NCI-H2081 (cell line): ENCODE data around the gene SEPTIN2.
"Not testable (repeated sequence)": the region's sequence is repeated elsewhere in the genome, so short reads cannot be mapped to it uniquely, and the experiment has no call there.

Source experiments
- DNase-seq, 2 experiments: peaks; one replicate each; lab custom pipeline; 2025; lab: John Stamatoyannopoulos, UW

Gene SEPTIN2

DNA sequence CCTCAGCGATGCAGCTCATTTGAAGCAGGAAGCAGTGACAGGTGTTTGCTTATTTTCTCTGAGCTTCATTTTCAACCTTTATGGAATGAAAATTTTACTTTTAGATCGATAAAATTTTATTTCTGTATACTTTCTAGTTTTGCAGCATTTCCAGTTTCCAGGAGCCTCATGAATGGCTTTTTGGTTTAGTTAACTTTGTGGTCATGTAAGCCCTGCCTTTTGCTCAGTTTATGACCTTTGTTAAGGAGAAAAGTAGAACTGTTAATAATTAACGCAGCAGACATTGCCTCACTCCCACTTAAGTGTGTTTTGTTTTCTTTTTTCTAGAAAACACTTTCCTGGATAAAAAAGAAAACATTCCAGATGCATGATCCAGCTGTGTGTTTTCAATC, 35.9 kb downstream of the SEPTIN2 start:
- DNase-seq: no peak

DNA sequence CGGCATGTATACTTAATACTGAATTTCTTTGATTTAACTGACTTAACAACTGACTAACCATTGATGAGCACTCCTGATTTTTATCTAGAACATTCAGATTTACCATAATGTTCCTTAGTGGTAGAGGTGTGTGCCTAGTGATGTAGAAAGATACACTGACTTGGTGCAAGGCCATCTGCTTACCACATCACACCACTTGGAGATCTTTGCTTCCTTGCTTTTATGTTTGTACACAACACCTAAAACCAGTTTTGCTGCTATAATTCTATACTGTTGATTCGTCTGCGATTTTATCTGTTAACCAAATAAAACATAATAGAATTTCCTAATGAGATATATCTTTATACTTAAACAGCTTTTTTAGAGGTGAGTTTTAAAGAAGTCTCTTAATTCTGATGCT, 36.5 kb downstream of the SEPTIN2 start:
- no peak for DNase-seq

DNA sequence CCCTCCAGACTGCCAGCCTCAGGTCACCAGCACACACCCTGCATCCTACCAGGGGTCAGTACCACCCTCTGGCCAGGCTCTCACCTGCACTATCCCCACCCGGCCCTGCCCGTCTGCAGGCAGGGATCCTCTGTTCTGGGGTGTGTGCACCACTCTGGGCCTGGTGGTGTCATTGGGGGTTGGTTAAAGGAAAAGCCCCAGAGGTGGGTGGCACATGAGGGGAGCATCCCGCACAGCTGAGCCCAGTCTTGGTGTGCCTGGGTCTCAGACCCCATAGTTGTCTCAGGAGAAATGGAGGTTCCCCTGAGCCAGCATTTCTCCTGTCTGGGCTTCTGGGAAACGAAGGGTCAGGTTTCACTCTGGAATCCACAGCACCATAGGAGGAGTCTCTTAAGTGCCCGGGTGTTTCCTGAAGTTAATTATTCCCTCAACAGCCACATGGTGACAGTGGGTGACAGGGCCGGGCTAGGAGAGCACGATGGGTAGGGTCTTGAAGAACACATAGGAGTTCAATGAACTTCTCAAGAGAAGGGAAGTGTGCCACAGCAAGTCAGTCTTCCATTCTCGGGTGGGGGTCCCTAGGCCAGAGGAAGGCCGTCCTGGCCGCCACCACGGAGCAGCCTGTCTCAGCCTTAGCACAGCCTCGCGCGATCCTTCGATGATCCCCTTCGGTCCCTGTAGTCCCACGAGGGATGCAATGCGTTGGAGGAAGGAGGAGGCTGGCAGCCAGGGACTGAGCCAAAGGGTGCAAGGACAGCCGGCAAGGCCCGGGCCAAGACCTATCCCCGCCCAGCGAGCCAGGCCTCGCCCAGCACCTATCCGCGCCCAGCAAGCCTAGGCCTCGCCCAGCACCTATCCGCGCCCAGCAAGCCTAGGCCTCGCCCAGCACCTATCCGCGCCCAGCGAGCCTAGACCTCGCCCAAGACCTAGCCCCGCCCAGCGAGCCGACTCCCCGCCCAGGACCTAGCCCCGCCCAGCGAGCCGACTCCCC, 39.2 kb downstream of the SEPTIN2 start:
- DNase-seq: peak; percentile 25 to 49

DNA sequence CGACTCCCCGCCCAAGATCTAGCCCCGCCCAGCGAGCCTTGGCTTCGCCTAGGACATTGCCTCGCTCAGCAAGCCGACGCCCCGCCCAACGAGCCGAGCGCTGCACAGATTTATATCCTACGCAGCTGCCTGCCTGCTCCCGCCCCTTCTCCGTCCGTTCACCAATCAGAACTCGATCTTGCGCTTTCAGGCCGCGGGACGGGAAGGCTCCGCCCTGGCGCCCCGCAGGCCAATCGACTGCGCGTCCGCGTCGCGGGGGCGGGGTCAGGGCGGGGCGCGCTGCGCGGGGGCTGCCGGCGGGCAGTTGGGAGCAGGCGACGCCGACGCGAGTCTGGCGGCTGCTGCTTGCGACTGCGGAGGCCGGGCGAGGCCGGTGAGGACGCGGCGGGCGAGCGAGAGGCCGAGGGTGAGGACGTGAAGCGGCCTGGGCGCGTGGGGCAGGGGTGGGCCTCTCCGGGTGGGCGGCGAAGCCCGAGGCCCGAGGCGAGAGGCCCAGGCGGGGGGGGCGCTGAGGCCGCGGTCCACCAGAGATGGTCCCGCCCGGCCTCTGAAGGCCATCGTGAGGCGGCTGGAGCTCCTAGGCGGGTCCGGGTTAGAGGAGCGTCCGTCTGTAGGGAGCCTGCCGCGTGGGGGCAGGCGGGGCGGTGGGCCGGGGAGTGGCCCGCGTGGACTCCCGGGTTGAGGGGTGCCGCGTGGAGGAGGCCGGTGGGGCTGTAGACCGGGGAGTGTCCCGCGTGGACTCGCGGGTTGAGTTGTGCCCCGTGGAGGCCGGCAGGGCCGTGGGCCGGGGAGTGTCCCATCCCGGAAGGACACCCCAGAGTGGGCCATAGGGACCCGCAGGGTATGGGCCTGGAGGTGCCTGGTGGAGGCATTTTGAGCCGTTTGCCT, 40.5 kb downstream of the SEPTIN2 start, which contains the start of gene FARP2:
TSS of gene FARP2 (plus strand) at position 303 of the 888 bp plus-strand sequence. CDS start 16,823 bp downstream, outside the sequence.
- DNase-seq: peak; percentile 97 to 98

- peak in 1 of 2 experiments; percentile 40 for DNase-seq
These were observed 41.1 kb downstream of the SEPTIN2 start for GRCh38 chr2:241356871-241357260.

DNA sequence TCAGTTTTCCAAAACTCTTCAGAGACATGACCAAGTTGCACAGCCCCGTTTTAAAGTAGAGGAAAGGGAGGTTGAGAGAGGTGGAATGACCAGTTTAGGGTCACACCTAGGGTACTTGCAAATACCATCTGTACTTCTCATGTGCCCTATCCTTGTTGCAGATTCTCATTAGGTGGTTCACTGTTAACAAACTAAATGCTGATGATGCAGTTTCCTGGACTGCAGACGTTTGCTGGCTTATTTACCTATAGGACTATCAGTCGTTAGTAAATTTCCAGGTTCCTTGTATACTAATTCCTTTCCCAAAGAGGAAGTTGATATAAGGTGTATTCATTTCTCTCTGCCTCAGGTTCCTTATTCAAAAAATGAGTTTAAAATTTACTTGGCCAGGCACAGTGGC, 41.8 kb downstream of the SEPTIN2 start:
- DNase-seq: no peak

DNA sequence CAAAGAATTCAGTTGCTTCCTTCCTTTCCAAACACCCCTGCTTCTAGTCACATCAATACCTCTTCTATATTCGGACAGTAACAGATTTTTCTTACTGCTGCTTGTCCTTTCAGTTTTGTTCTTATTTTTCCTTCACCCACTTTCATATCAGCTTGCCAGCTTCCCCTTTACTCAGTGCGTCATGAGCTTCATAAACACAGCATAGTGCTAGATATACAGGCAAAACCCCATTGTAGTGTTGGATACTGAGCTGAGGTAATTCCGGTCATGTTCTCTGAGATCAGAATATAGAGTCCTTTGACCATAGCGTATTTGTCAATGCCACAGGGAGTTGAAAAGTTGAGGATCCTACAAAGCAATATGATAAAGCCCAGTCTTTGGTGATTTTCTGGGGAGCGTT, 42.7 kb downstream of the SEPTIN2 start:
- DNase-seq: no peak

DNA sequence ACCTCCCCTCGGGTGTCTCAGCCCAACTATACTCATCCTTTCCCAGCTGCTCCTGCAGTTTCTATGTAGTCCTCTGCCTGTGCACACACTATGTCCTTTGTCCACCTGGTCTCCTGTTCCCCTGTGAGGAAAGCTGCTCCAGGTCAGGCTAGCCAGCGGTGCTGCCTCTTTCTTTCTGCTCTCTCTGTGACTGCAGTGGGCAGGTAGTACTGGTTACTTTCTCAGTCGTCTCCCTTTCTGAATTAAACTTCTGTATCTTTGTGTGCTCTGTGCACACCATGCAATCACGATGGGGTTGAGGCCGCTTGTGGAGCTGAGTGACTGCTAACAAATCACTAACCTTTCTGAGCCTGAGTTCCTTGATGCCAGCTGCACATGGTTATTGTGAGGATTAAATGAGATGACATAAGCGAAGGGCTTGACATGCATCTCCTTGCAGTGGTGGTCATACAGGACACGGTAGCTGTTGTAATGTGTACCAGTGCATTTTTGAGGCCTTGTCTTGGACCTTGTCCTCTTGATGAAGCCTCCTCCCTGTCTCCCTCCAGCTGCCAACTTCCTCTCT, 43.8 kb downstream of the SEPTIN2 start:
- no peak for DNase-seq

DNA sequence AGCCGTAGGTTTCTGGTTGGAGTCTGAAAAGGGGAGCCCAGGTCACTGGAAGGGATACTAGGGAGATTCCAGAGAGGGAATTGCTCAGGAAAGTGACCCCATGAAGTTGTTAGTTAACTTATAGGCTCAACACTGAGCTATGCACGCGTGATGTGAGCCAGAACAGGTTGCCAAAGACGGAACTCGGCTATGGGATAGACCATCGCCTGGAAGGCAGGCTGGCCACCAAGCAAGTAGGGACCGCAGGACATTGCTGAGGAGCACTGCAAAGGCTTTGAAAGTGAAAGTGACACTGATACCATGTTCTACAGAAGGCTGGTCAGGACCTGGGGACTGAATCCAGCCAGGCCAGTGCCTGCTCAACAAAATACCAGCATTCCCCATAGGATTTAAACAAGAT, 47.7 kb downstream of the SEPTIN2 start:
- DNase-seq: no peak

DNA sequence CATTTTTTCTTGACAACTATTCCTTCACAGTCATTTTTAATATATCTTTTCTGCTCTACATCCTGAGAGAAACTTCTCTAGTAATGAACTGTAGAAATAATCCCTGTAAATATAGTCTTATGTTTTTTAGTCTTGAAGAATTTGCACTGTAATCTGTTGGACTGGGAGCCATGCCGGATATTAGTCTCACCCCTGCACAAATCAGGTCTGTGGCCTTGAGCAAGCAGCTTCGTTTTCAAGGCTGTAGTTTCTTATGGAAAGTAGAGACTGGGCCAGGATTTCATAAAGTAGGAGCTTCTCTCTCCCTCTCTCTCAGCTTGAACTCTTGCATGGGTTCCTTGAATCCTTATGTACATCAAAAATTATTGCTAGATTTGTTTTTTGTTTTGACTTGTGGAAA, 49.1 kb downstream of the SEPTIN2 start:
- DNase-seq: no peak

- peak in 1 of 2 experiments; percentile 22 for DNase-seq
These were observed 51.0 kb downstream of the SEPTIN2 start for GRCh38 chr2:241366678-241367077.

DNA sequence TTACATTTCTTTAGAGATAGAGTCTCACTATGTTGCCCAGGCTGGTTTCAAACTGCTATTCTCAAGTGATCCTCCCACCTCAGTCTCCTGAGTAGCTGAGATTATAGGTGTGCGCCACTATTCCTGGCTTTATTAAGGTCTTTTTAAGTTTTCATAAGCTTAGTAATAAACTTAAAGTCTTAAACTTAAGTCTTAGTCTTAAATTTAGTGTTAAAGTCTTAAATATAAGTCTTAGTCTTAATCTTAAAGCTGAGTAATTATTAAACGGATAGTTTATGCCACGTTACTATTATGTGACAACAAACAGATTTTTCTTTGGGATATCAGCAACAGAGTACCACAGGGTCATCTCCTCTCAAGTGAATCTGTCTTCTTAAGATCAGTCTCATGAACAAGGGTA, 52.9 kb downstream of the SEPTIN2 start:
- no peak for DNase-seq

DNA sequence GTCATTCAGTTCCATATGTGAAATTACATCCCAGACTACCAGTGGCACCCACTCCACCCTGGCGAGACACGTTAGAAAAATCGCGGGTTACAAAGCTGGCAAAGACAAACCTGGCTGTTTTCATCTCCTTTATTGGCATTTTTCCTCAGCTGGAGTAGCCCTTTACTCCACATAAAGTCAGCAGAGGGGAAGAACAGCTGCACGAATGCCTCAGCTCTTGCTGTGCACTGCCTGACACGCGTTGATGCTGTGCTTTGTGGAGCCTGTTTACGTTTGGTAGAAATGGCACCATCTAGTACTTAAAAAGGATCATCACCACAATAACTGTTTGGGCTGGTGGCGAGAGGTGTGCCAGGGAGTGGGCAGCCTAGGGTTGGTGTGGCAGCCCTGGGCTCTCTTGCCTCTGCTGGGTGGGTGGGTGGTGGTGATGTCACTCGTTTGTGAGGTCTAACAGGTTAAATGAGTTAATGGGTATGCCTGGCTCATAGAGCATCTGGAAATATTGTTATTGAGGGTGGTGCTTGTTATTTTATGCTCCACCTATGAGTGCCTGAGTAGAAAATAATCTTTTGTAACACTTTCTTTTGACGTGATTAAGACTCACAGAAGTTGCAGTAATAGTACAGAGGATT, 56.8 kb downstream of the SEPTIN2 start:
- peak in 1 of 2 experiments; percentile 27 for DNase-seq

- DNase-seq: peak; percentile 57 to 70
These were observed 57.7 kb downstream of the SEPTIN2 start for GRCh38 chr2:241373446-241373845.

DNA sequence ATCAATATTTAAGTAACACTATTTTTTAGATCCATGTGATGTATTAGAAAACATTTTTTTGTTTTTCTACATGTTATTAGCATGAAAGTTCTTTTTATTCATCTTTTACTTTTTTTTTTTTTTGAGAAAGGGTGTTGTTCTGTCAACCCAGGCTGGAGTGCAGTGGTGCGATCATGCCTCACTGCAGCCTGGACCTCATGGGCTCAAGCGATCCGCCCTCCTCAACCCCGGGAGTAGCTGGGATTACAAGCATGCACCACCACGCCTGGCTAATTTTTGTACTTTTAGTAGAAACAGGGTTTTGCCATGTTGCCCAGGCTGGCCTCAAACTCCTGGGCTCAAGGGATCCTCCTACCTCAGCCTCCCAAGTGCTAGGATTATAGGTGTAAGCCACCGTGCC, 58.2 kb downstream of the SEPTIN2 start:
- not testable (repeated sequence) for DNase-seq

- DNase-seq: no peak
These were observed 59.6 kb downstream of the SEPTIN2 start for GRCh38 chr2:241375300-241375699.

- DNase-seq: no peak
These were observed 61.1 kb downstream of the SEPTIN2 start for GRCh38 chr2:241376808-241377207.

DNA sequence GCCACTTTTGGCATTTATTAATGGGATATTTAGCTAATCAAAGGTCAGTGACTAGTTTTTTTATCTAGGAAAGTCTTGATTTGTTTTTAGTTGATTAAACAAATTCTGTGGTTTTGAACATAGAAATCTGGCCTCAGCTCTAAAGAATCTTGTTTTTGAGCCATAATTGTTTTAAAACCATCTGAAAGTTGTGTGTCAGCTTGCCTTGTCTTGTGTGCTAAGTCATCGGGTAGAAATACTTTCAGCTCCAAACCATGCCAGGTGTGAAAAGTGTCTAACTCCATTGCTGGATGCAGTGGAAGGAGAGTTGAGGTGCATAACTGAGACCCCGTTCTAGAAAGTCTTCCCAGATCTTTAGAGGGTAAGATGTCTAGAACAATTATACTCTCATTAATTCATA, 63.1 kb downstream of the SEPTIN2 start:
- no peak for DNase-seq

DNA sequence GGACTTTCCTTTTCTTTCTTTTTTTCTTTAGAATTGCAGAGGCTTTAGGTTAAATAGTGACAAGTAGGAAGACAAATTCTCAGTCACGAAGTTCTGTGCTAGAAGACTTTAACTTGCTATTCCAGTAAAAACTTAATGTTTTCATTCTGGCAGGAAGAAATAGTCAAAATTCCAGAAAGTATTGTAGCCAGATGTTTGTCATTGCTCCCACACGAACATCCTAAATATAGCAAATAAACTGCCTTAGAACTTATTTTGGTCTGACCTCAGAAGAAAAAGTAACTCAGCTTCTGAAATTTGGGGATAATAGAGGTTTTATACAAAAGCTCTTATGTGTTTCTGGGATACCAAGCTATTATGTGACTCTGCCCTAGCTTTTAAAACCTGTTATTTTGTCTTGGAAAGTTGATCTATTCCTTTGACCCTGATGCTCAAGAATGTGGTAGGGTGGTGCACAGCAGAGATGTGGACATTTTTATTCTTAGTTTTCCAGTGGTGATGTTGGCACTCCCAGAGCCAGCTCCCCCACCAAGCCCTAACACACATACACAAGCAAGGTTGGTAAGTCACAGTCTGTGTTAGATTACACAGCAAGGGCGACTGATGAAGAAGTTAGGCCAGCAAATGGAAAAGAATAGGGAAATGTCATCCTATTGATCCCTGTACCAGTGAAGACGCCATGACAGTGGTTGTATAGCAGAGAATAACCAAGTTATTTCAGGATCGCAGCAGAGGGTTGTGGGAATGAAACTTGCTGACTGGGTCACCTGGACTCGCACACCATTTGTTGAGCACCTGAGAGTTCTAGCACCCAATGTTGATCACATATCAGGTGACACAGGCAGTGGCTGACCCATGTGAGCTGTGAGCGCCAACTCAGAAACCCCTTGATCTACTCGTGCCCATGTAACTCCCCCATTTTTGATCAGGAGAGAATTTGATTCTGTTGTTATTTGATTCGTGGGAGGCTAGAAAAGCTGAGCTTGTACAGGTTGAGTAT, 64.1 kb downstream of the SEPTIN2 start:
- DNase-seq: no peak

DNA sequence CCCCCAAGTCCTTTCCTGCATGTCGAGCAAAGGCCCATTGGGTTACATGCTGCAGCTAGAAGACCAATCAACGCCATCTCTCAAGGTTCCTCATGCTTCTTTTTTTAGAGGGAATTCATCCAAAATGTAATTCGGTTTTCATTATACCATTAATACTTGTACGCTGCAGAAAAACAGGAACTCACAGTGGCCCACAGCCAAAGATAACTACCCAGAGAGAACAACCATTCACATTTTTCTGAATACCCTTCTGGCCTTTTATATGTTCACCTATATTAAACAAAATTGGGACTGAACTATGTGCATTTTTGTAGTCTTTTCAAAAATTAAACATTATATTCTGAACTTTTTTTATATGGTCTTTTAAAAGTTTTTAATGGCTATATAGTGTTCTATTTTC, 66.1 kb downstream of the SEPTIN2 start:
- DNase-seq: no peak
